ENCODE data around the gene RIMS3.
A peak's percentile ranks its signal among the peaks of the same experiment; 100 is the strongest.

The RIMS3 gene

GRCh38 chr1:40627987-40628902 is 37.2 kb downstream of the RIMS3 start:
- DNase-seq = no peak

- no peak for DNase-seq
These were observed 39.1 kb downstream of the RIMS3 start for GRCh38 chr1:40626383-40626770.

GRCh38 chr1:40625476-40626382 is 39.8 kb downstream of the RIMS3 start:
- no peak for DNase-seq

GRCh38 chr1:40625076-40625475 is 40.4 kb downstream of the RIMS3 start:
- peak; percentile 28 for DNase-seq

GRCh38 chr1:40622936-40623629 is 42.4 kb downstream of the RIMS3 start:
- no peak for DNase-seq

GRCh38 chr1:40621821-40622450 is 43.5 kb downstream of the RIMS3 start:
- no peak for DNase-seq

GRCh38 chr1:40620586-40621210 is 44.8 kb downstream of the RIMS3 start:
- no peak for DNase-seq

- no peak for DNase-seq
These were observed 45.3 kb downstream of the RIMS3 start for GRCh38 chr1:40620150-40620549.

- DNase-seq = no peak
These were observed 47.4 kb downstream of the RIMS3 start for GRCh38 chr1:40618108-40618507.

- peak; percentile 60 for DNase-seq
These were observed 53.1 kb downstream of the RIMS3 start for GRCh38 chr1:40612345-40612831.

- DNase-seq = no peak
These were observed 55.3 kb downstream of the RIMS3 start for GRCh38 chr1:40610156-40610555.

GRCh38 chr1:40607921-40608320 is 57.6 kb downstream of the RIMS3 start:
- no peak for DNase-seq

GRCh38 chr1:40606978-40607377 is 58.5 kb downstream of the RIMS3 start:
- DNase-seq = no peak

GRCh38 chr1:40606194-40606593 is 59.3 kb downstream of the RIMS3 start:
- DNase-seq = no peak

- DNase-seq = no peak
These were observed 65.6 kb downstream of the RIMS3 start for GRCh38 chr1:40599926-40600325.

GRCh38 chr1:40595623-40596022 is 69.9 kb downstream of the RIMS3 start:
- no peak for DNase-seq

- peak; percentile 46 for DNase-seq
These were observed 71.3 kb downstream of the RIMS3 start for GRCh38 chr1:40594187-40594531.

- DNase-seq = no peak
These were observed 71.9 kb downstream of the RIMS3 start for GRCh38 chr1:40593449-40594186.

GRCh38 chr1:40592107-40592803 is 73.2 kb downstream of the RIMS3 start:
- DNase-seq = peak; percentile 63

- no peak for DNase-seq
These were observed 76.9 kb downstream of the RIMS3 start for GRCh38 chr1:40588586-40588985.

GRCh38 chr1:40583980-40584379 is 81.5 kb downstream of the RIMS3 start:
- DNase-seq = no peak

All from NCI-H2171 treated with DMSO at 0.1 percent for 48 hours (cell line).